Right cardiac atrium (tissue), 5 donors: ENCODE measurements around the gene KAZN. TPM values are rescaled to one million over a fixed set of nuclear protein-coding genes. Genes with fewer than 3 reads are reported as not detected.

Source experiments
- ATAC-seq, 2 donors: fragments of 200-7000 bp; cut with Tn5 transposase; one replicate each; pipeline versions ENCODE4 v1.8.0 to v1.9.1; 2020; ENCODE audit warnings: moderate library complexity in 2 of 2, mild to moderate bottlenecking in 1 of 2
- DNase-seq, 3 donors: peaks; one replicate each; pipeline ENCODE4 v3.0.0-alpha.2; 2020
- H3K27ac ChIP-seq: one replicate; pipeline ENCODE4 v1.5.1; 2013; ENCODE audit warnings: mild to moderate bottlenecking, low read length, control low read depth, moderate library complexity
- H3K27me3 ChIP-seq: one replicate; pipeline ENCODE4 v1.6.1; 2013; ENCODE audit not compliant: control insufficient read depth, insufficient read depth
- H3K4me1 ChIP-seq: one replicate; pipeline ENCODE4 v1.6.1; 2013; ENCODE audit warnings: low read length; ENCODE audit not compliant: control insufficient read depth, insufficient read depth
- H3K4me3 ChIP-seq: one replicate; pipeline ENCODE4 v1.5.1; 2013; ENCODE audit warnings: low read length, control low read depth
- H3K9me3 ChIP-seq: one replicate; pipeline ENCODE4 v1.6.1; 2013; ENCODE audit warnings: low read length; ENCODE audit not compliant: control insufficient read depth
- WGBS: extraction: QIAGEN DNeasy Blood & Tissue Kit; methylation state at CpG from one replicate; pipeline ENCODE4 v1.1.7; 2013; 5-methylcytosine and 5-hydroxymethylcytosine counted together
- intact Hi-C, 4 donors: fragments of 100-400 bp; cut with DNase I; formaldehyde crosslinking; loops; one replicate each; pipeline versions ENCODE4 v1.11.0 to v1.14.0; 2022 to 2023
- polyA plus RNA-seq: library from polyadenylated mRNA; stranded (reverse); fragments of 200-250 nt; gene quantifications from one replicate; pipeline ENCODE4 v1.2.3, GENCODE V29; 2013
- total RNA-seq, 4 donors: library from RNA; stranded (reverse); fragmentation: NEBNext Ultra II Directional; extraction: Animal tissue kit (Norgen Biotek cat#: 25700); gene quantifications; one replicate each; pipeline ENCODE4 v1.2.1, GENCODE V29; 2021
- donor health status: healthy with polysubstance abuse.
- donor health status: DM: no; HTN: yes; CAD: no.
- donor health status: DM: no; HTN: no; CAD: no.
- donor health status: DM: no; HTN: yes; CAD: no; lungs with severe emphysema.
- donor health status: DM: yes; HTN: yes; CAD: no.

KAZN gene
- total and polyA plus RNA-seq, 5 donors, result 3.7 to 14.9 (median 12.7) TPM

DNA sequence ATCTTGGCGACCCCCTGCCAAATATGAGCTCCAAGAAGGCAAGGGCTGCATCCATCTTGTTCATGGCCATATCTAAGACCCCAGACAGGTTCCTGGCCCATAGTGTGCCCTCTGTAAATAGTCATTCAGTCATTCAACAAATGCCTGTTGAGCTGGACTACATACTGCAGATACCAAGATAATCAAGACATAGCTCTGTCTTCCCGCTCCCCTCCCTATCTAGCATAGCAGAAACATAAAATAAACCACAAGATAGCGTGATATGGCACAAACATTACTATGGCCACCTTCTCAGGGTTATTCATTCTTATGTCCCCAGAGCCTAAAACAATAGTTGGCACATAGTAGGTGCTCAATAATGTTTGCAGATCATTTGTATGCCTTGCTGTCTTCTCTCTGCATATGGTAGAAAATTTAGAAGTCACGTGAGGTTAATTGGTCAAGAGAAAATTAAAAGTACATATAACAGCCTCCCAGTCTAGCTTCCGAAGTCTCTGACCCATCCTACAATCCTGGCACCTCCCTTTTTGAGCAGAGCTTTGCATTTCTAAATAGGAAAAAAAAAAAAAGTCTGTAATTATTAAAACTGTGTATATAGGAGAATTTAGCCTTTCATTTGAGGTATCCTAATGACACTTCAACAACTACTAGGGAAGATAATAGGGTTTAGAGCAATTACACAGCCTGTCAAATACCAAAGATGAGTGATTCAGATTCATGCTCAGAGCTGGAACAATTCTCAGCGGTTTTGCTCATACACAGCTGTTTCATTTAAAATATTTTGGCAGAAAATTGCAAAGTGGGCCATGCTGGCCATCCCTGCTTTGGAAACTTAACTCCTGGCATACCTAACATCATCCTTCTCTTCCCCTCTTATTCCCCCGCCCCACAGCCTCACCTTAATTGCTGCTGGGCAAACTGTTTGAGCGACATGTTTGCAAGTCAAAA lies 219.0 kb downstream of the KAZN start:
- no peaks in the 10 kb centered on the region for H3K9me3 ChIP-seq
- WGBS, result 74% methylated on average over 8 of the region's 8 CpGs
- no peaks in the 10 kb centered on the region for H3K27me3 ChIP-seq
- intact Hi-C loops, result no loop called here
- no peak overlapping the region for H3K4me3 ChIP-seq
- DNase-seq (no peak), ATAC-seq (no peak)
- no peak overlapping the region for H3K27ac ChIP-seq
- H3K4me1 ChIP-seq, result no peaks in the 10 kb centered on the region

DNA sequence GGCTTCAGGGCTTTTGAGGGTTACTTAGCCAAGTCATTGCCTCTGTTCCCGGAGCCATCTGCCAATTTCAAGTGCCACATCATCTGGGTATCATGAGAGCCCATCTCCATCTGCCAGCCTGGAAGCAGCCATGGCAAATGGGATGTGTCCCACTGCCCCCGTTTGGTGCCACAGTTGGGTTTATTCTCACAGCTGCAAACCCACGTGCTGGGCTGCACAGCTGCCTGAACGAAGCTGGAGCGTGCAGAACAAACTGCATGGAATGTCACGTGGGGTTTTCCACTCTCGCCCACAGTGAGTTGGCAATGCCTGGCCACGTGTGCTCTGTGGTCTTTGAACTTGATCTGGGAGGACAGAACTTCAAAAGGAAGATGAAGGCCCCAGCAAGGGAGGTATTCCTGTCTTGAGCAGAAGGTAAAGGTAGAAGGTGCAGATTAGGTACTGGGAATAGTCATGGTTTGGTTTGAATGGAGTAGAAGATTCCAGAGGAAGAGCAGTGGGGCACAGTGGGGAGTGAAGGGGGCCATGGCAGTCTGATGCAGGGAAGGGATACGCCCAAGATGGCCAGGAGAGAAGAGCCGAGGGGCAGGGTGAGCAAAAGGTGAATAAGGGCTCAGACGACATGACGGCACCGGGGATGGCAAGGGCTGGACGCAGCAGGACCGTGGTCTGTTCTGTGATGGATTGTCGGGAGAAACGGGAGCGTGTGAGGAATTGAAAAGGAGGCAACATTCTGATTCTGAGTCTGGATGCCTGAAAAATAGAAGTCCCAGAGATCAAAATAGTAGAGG lies 222.0 kb downstream of the KAZN start:
- 81% methylated on average over 18 of the region's 18 CpGs for whole genome bisulfite sequencing
- intact Hi-C loops, result no loop called here
- no peaks in the 10 kb centered on the region for H3K9me3 ChIP-seq
- no peak for ATAC-seq
- H3K27me3 ChIP-seq, result no peaks in the 10 kb centered on the region
- no peaks in the 10 kb centered on the region for H3K4me1 ChIP-seq
- no peak overlapping the region for H3K4me3 ChIP-seq
- no peak overlapping the region for H3K27ac ChIP-seq
- DNase-seq, result no peak

GRCh38 chr1:14822493-14822892 lies 224.0 kb downstream of the KAZN start:
- Histone ChIP-seq H3K9me3 (no peaks in the 10 kb centered on the region), H3K27me3 (no peaks in the 10 kb centered on the region), H3K4me1 (no peaks in the 10 kb centered on the region), H3K27ac (no peak overlapping the region), H3K4me3 (no peak overlapping the region)
- DNase-seq, result no peak
- no peak for ATAC-seq
- WGBS, result 86% methylated on average over 14 of the region's 14 CpGs
- intact Hi-C loops, result no loop called here

DNA sequence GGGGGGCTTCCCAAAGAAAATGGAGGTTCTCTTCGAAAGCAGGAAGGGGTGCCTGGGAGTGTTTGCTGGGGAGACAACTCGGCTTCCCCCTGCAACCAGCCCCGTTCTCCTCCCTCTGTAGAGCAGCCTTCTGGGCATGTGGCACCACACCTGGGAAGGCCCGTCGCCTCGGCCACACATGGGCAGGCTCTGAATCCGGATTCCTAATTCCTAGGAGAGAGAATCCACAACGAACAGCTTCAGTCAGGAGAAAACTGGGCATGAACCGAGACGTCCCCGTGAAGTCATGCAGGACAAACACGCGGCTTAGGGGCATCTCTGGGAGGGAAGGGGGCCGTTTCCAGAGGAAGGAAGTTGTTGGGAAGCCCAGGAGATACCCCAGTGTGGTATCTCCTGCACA lies 224.5 kb downstream of the KAZN start:
- no peak for DNase-seq
- no peak overlapping the region for H3K4me3 ChIP-seq
- WGBS, result 83% methylated on average over 14 of the region's 14 CpGs

DNA sequence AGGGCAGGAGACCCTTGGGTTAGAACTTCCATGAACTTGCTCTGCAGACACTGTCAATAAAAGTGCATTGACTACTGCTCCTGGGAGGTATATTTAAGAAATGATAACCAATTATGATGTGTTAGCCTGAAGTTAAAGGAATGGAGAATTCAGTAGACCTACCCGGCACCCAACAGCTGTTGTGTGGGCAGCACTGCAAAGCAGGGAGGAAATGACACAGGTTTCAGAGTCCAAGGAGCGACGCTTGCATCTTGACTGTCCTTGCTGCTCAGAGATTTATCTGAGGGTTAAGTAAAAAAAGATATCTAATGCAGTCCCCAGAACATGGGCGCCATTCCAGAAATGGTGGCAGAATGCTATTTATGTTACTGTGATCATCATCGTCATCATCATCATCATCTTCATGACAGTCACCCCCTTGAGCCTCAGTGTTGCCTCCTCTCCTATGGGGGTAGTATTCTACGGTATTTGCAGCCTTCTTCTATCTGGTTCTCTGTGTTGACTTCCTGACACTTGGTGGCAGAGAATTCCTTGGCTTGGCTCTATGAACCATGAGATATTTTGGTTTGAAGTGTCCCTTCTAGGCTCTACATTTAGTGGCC lies 225.9 kb downstream of the KAZN start:
- Histone ChIP-seq H3K9me3 (no peaks in the 10 kb centered on the region), H3K27me3 (no peaks in the 10 kb centered on the region), H3K4me1 (no peaks in the 10 kb centered on the region), H3K27ac (no peak overlapping the region), H3K4me3 (no peak overlapping the region)
- WGBS, result 63% methylated on average over 6 of the region's 6 CpGs
- DNase-seq (no peak), ATAC-seq (no peak)
- intact Hi-C loops, result no loop called here

More for the DNA sequence above, 224.5 kb downstream of the KAZN start:
- intact Hi-C loops, result no loop called here
- H3K27me3 ChIP-seq, result no peaks in the 10 kb centered on the region
- no peak overlapping the region for H3K27ac ChIP-seq
- no peaks in the 10 kb centered on the region for H3K9me3 ChIP-seq
- ATAC-seq, result no peak
- no peaks in the 10 kb centered on the region for H3K4me1 ChIP-seq

- DNase-seq (no peak), ATAC-seq (no peak)
- 89% methylated on average over 7 of the region's 7 CpGs for WGBS
- Histone ChIP-seq H3K9me3 (no peaks in the 10 kb centered on the region), H3K4me1 (no peaks in the 10 kb centered on the region), H3K27ac (no peak overlapping the region), H3K4me3 (no peak overlapping the region), H3K27me3 (no peaks in the 10 kb centered on the region)
- intact Hi-C loops, result no loop called here
Observed at GRCh38 chr1:14825396-14825795, 226.9 kb downstream of the KAZN start.

DNA sequence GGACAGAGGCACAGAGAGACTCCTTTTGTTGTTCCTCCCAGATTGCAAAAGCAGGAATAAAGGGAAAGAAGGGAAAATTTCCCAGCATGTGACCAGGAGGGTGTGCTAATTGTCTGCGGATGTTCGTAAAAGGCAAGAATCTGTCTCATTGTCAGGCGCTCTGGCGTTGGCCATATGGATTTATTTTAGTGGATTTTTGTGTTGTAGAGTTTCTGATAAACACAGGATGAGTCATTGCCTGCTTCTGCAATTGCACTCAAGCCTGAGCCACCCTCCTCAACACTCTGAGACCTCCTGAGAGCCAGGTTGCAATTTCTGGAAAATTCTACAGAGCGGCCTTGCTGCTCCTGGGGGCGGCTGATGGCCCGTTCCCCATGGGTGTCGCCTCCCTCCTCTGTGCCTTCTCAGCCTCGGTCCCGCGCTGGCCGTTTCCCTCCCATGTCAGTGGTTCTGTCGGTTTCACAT lies 227.7 kb downstream of the KAZN start:
- H3K4me3 ChIP-seq, result no peak overlapping the region
- no peaks in the 10 kb centered on the region for H3K9me3 ChIP-seq
- H3K27me3 ChIP-seq, result no peaks in the 10 kb centered on the region
- intact Hi-C loops, result no loop called here
- no peak for DNase-seq
- no peak overlapping the region for H3K27ac ChIP-seq
- ATAC-seq, result peak in 1 of 2 donors; percentile 14
- H3K4me1 ChIP-seq, result no peaks in the 10 kb centered on the region
- WGBS, result 53% methylated on average over 13 of the region's 13 CpGs

- Histone ChIP-seq H3K9me3 (no peaks in the 10 kb centered on the region), H3K4me3 (no peak overlapping the region), H3K4me1 (no peaks in the 10 kb centered on the region), H3K27me3 (no peaks in the 10 kb centered on the region), H3K27ac (no peak overlapping the region)
- DNase-seq (no peak), ATAC-seq (no peak)
- intact Hi-C loops, result no loop called here
- WGBS, result 89% methylated on average over 11 of the region's 11 CpGs
Observed at GRCh38 chr1:14826731-14827326, 228.3 kb downstream of the KAZN start.

DNA sequence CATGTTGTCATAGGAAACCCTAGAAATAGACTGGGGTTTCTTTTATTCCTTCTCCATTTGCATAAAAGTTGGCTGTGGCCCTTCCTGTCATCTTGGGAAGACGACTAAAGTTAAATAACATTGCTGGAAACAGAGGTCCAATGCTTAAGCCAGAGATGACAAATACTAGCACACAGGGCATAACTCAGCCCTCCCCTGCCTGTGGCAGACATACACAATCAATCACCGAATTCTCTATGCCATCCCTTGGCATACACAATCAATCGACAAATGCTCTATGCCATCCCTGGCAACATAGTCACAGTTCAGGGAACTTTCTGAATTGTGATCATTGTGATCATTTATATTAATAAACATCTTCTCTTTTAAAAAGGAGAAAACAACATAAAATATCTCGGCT lies 229.4 kb downstream of the KAZN start:
- Histone ChIP-seq H3K27ac (no peak overlapping the region), H3K4me1 (no peaks in the 10 kb centered on the region), H3K4me3 (no peak overlapping the region), H3K27me3 (no peaks in the 10 kb centered on the region), H3K9me3 (no peaks in the 10 kb centered on the region)
- DNase-seq, result no peak
- intact Hi-C loops, result no loop called here
- 92% methylated on average over 4 of the region's 4 CpGs for WGBS
- no peak for ATAC-seq

DNA sequence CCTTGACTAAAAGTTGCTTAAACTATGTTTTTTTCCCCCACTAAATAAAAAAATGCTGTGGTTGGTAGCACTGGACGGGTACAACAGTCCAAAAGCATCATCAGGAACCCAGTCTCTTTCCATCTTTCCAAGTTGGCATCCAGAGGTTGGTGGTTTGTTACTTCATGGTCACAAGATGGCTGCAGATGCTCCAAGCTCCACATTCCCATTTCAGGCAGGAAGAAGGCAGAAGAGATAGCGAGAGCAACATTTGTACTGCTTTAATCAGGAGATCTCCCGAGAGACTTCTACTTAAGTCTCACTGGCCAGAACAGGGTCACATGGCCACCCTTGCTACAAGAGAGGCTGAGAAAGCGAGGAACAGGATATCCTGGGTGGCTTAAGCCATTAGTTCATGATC lies 230.2 kb downstream of the KAZN start:
- intact Hi-C loops, result no loop called here
- Histone ChIP-seq H3K9me3 (no peaks in the 10 kb centered on the region), H3K27ac (no peak overlapping the region), H3K27me3 (no peaks in the 10 kb centered on the region), H3K4me1 (no peaks in the 10 kb centered on the region), H3K4me3 (no peak overlapping the region)
- ATAC-seq, result no peak
- DNase-seq, result no peak
- 84% methylated on average over 4 of the region's 4 CpGs for WGBS
